HepG2 (cell line): ENCODE measurements around the gene USP24. TPM values are rescaled to one million over a fixed set of nuclear protein-coding genes. Genes with fewer than 3 reads are reported as not detected.

Experiments
- ATAC-seq: fragments of 200-7000 bp; cut with Tn5 transposase; 3 replicates; pipeline ENCODE4 v1.9.1; 2020; ENCODE audit warnings: mild to moderate bottlenecking, moderate library complexity
- BruUV-seq: library from RNA; stranded (reverse); fragments of 400-500 nt; replicated peaks from 2 replicates; lab custom pipeline; 2021; lab: Mats Ljungman, UMichigan
- CTCF ChIA-PET: fragments of 300-600 bp; formaldehyde crosslinking; extraction: SDS; loops from one replicate; lab custom pipeline; 2021; ENCODE audit warnings: low total read pairs, inconsistent platforms, low intra/inter-chr PET ratio; lab: Yijun Ruan, JAX
- POLR2A ChIA-PET: fragments of 350-600 bp; sonication (Branson Sonifier 250); formaldehyde crosslinking; loops from one replicate; lab custom pipeline; 2020; ENCODE audit warnings: antibody characterized with exemption, inconsistent platforms; lab: Yijun Ruan, JAX
- DNase-seq: peaks from one replicate; pipeline ENCODE4 v3.0.0-alpha.2; 2015; ENCODE audit warnings: low spot score
- FAIRE-seq: peaks from 3 replicates; lab custom pipeline; 2011; peaks lifted over from hg19 to GRCh38; lab: Jason Lieb, UNC
- H2AFZ ChIP-seq: one replicate; pipeline ENCODE4 v1.6.1; 2011; ENCODE audit warnings: low read length, inconsistent platforms
- H3K27ac ChIP-seq: fragments of 300-600 bp; 3 replicates; pipeline ENCODE4 v1.8.0; 2011; ENCODE audit warnings: mixed run types, mild to moderate bottlenecking, mixed read lengths, low read length, inconsistent platforms; ENCODE audit not compliant: insufficient read depth; ENCODE audit errors: extremely low read length
- H3K27me3 ChIP-seq, 2 experiments: fragments of 200-600 bp in 1 of 2; 2 replicates in 1 of 2; 3 replicates in 1 of 2; pipeline versions ENCODE4 v1.6.0 to v1.8.0; 2011; ENCODE audit warnings: low read length in 2 of 2, mild to moderate bottlenecking in 2 of 2, moderate library complexity in 2 of 2, inconsistent platforms in 1 of 2; ENCODE audit not compliant: insufficient read depth in 2 of 2, control insufficient read depth in 1 of 2
- H3K36me3 ChIP-seq, 2 experiments: fragments of 200-600 bp in 1 of 2; replicated peaks in 1 of 2; 2 replicates in 1 of 2; 3 replicates in 1 of 2; pipeline versions ENCODE4 v1.5.1 to v1.8.0; 2011; ENCODE audit warnings: low read length in 2 of 2, inconsistent platforms in 1 of 2; ENCODE audit not compliant: insufficient read depth in 2 of 2, control insufficient read depth in 1 of 2
- H3K4me1 ChIP-seq: 2 replicates; pipeline ENCODE4 v1.5.1; 2012; ENCODE audit warnings: low read length, inconsistent platforms; ENCODE audit not compliant: insufficient read depth
- H3K4me2 ChIP-seq: 2 replicates; pipeline ENCODE4 v1.6.0; 2011; ENCODE audit warnings: low read depth, low read length, inconsistent platforms
- H3K4me3 ChIP-seq, 3 experiments: fragments of 200-600 bp in 1 of 3; sonication (generic), shearing (Covaris generic) in 1 of 3; replicated peaks in 1 of 3; 2 replicates each; pipeline ENCODE4 v1.5.1; 2011 to 2016; ENCODE audit warnings: low read length in 3 of 3, inconsistent platforms in 2 of 3, low read depth in 2 of 3, mild to moderate bottlenecking in 2 of 3, control low read depth in 1 of 3, mixed read lengths in 1 of 3; ENCODE audit not compliant: insufficient read depth in 1 of 3
- H3K79me2 ChIP-seq: one replicate; pipeline ENCODE4 v1.6.1; 2011; ENCODE audit warnings: low read length, inconsistent platforms; ENCODE audit not compliant: insufficient read depth
- H3K9ac ChIP-seq: 2 replicates; pipeline ENCODE4 v1.6.0; 2011; ENCODE audit warnings: mild to moderate bottlenecking, low read depth, low read length, inconsistent platforms; ENCODE audit not compliant: insufficient read depth
- H3K9me3 ChIP-seq: 2 replicates; pipeline ENCODE4 v1.5.1; 2012; ENCODE audit warnings: mild to moderate bottlenecking, low read length
- H4K20me1 ChIP-seq: 2 replicates; pipeline ENCODE4 v1.6.0; 2011; ENCODE audit warnings: inconsistent platforms, mild to moderate bottlenecking, low read length, moderate library complexity; ENCODE audit not compliant: insufficient read depth
- BORCS8-MEF2B ChIP-seq: sonication (generic); formaldehyde crosslinking; IDR thresholded peaks from 2 replicates; pipeline ENCODE4 v1.8.0; 2022; ENCODE audit warnings: mild to moderate bottlenecking, missing genetic modification reagents
- CENPBD1 ChIP-seq: sonication (generic); formaldehyde crosslinking; IDR thresholded peaks from 2 replicates; pipeline ENCODE4 v1.8.0; 2022; ENCODE audit warnings: missing genetic modification reagents, low read depth, mild to moderate bottlenecking, borderline replicate concordance
- CREB3 ChIP-seq: sonication (generic); formaldehyde crosslinking; IDR thresholded peaks from 2 replicates; pipeline ENCODE4 v1.5.0; 2020; ENCODE audit warnings: missing genetic modification reagents
- CREM ChIP-seq, 2 experiments: sonication (generic) in 1 of 2; formaldehyde crosslinking in 1 of 2; IDR thresholded peaks; 2 replicates each; pipeline versions ENCODE4 v1.4.0 to v1.6.1; 2016 to 2020; ENCODE audit warnings: antibody characterized with exemption in 1 of 2, mild to moderate bottlenecking in 1 of 2, missing genetic modification reagents in 1 of 2
- HDAC2 ChIP-seq: sonication (generic); formaldehyde crosslinking; IDR thresholded peaks from 2 replicates; pipeline ENCODE4 v1.4.0; 2020; ENCODE audit warnings: missing genetic modification reagents
- HMG20B ChIP-seq: conservative IDR thresholded peaks from 2 replicates; pipeline ENCODE4 v1.6.1; 2016; ENCODE audit warnings: missing genetic modification reagents, missing compliant biosample characterization
- MATR3 ChIP-seq: sonication (generic); formaldehyde crosslinking; IDR thresholded peaks from 2 replicates; pipeline ENCODE4 v1.4.0; 2020; ENCODE audit warnings: missing genetic modification reagents
- MTA3 ChIP-seq: sonication (generic); formaldehyde crosslinking; IDR thresholded peaks from 2 replicates; pipeline ENCODE4 v1.4.0; 2020; ENCODE audit warnings: missing genetic modification reagents
- PBX3 ChIP-seq: sonication (generic); formaldehyde crosslinking; IDR thresholded peaks from 2 replicates; pipeline ENCODE4 v1.8.1; 2023; ENCODE audit warnings: missing genetic modification reagents, inconsistent platforms, borderline replicate concordance
- SMARCC2 ChIP-seq: fragments of 450-650 bp; IDR thresholded peaks from 2 replicates; pipeline ENCODE4 v1.6.1; 2017; ENCODE audit warnings: antibody characterized with exemption, mild to moderate bottlenecking
- SMYD3 ChIP-seq: sonication (generic); formaldehyde crosslinking; IDR thresholded peaks from 2 replicates; pipeline ENCODE4 v1.8.1; 2023; ENCODE audit warnings: mild to moderate bottlenecking, missing genetic modification reagents
- TGIF2 ChIP-seq: IDR thresholded peaks from 2 replicates; pipeline ENCODE4 v1.6.1; 2016; ENCODE audit warnings: control low read depth, missing compliant biosample characterization
- ZFY ChIP-seq: sonication (generic); formaldehyde crosslinking; IDR thresholded peaks from 2 replicates; pipeline ENCODE4 v1.4.0; 2020; ENCODE audit warnings: missing genetic modification reagents
- ZKSCAN1 ChIP-seq: fragments of 150-350 bp; IDR thresholded peaks from 2 replicates; pipeline ENCODE4 v1.6.1; 2014; ENCODE audit warnings: low read length
- ZMYM2 ChIP-seq: sonication (generic); formaldehyde crosslinking; IDR thresholded peaks from 2 replicates; pipeline ENCODE4 v1.8.0; 2022; ENCODE audit warnings: mild to moderate bottlenecking, missing genetic modification reagents
- ZMYM3 ChIP-seq: sonication (generic); formaldehyde crosslinking; IDR thresholded peaks from 2 replicates; pipeline ENCODE4 v1.5.1; 2020; ENCODE audit warnings: mild to moderate bottlenecking, missing genetic modification reagents
- ZNF431 ChIP-seq: sonication (generic); formaldehyde crosslinking; IDR thresholded peaks from 2 replicates; pipeline ENCODE4 v1.9.0; 2022; ENCODE audit warnings: missing genetic modification reagents, low read depth, mild to moderate bottlenecking, borderline replicate concordance
- ZNF549 ChIP-seq: sonication (generic); formaldehyde crosslinking; IDR thresholded peaks from 2 replicates; pipeline ENCODE4 v1.5.0; 2020; ENCODE audit warnings: missing genetic modification reagents
- ZNF749 ChIP-seq: sonication (generic); formaldehyde crosslinking; IDR thresholded peaks from 2 replicates; pipeline ENCODE4 v1.8.0; 2022; ENCODE audit warnings: mild to moderate bottlenecking, missing genetic modification reagents, moderate library complexity, borderline replicate concordance
- ZNF850 ChIP-seq: sonication (generic); formaldehyde crosslinking; conservative IDR thresholded peaks from 2 replicates; pipeline ENCODE4 v1.9.0; 2021; ENCODE audit warnings: mild to moderate bottlenecking, missing genetic modification reagents
- WGBS: methylation state at CpG from one replicate; pipeline ENCODE4 v1.1.6; 2017; ENCODE audit warnings: low lambda C conversion rate; 5-methylcytosine and 5-hydroxymethylcytosine counted together
- in situ Hi-C: cut with HindIII; loops from 2 replicates; pipeline ENCODE4 v1.10.0; 2017; ENCODE audit warnings: low pct_unique_long_range_greater_than_20kb; ENCODE audit not compliant: extremely low pct_ligation_motif_present
- intact Hi-C: fragments of 100-400 bp; cut with micrococcal nuclease; formaldehyde crosslinking; loops from one replicate; pipeline ENCODE4 v1.10.0; 2022; ENCODE audit not compliant: unreplicated experiment
- polyA plus RNA-seq, 8 experiments: library from polyadenylated mRNA; depleted of rRNA in 3 of 8; stranded (reverse) in 7 of 8; unstranded in 1 of 8; fragments of >200 nt; fragmentation: Illumina TruSeq in 4 of 8; extraction: Trizol in 4 of 8; gene quantifications; 2 replicates each; pipeline versions ENCODE4 v1.2.1 to v1.2.3, GENCODE V29; 2011 to 2016; ENCODE audit warnings: low read depth in 4 of 8, missing spikeins in 1 of 8, mixed read lengths in 1 of 8; ENCODE audit not compliant: insufficient read depth in 1 of 8
- total RNA-seq, 5 experiments: library from RNA; depleted of rRNA; stranded (reverse); fragments of >200 nt; fragmentation: Illumina TruSeq; extraction: Trizol; gene quantifications; 2 replicates each; pipeline ENCODE4 v1.2.3, GENCODE V29; 2016; ENCODE audit warnings: low read depth in 1 of 5

Gene USP24
- total and polyA plus RNA-seq, 2 of the 13 experiments (the other 11 are each of a cell fraction or from before 2014, with no cell fraction given): 18.8 to 47.6 TPM

GRCh38 chr1:55107101-55107500, 108.1 kb downstream of the USP24 start:
- Histone ChIP-seq H3K9me3 (no peaks in the 10 kb centered on the region), H3K27ac (no peak overlapping the region), H3K9ac (no peak overlapping the region), H2AFZ (no peak overlapping the region), H3K4me3 (no peak overlapping the region), H3K4me2 (no peak overlapping the region), H3K79me2 (no peaks in the 10 kb centered on the region), H3K36me3 (peaks cover 24 to 71% of the 10 kb centered on the region in 2 experiments), H3K4me1 (no peaks in the 10 kb centered on the region), H4K20me1 (no peaks in the 10 kb centered on the region), H3K27me3 (no peaks in the 10 kb centered on the region)
- no TSS peak for BruUV-seq
- intact Hi-C loops (no loop called here), in situ Hi-C loops (no loop called here)
- CTCF ChIA-PET: no interaction called here
- 81% methylated on average over 6 of the region's 6 CpGs for WGBS
- ATAC-seq (no peak), DNase-seq (no peak), FAIRE-seq (no peak)
- TF ChIP-seq HDAC2 (CRISPR knock-in tag) (no peak), ZKSCAN1 (no peak), HMG20B (CRISPR knock-in tag) (no peak), SMARCC2 (no peak), ZNF850 (no peak), PBX3 (no peak), MTA3 (CRISPR knock-in tag) (no peak), ZFY (CRISPR knock-in tag) (no peak), ZNF749 (CRISPR knock-in tag) (no peak), SMYD3 (CRISPR knock-in tag) (no peak)
- POLR2A ChIA-PET: no interaction called here

- no peak overlapping the region for H2AFZ ChIP-seq
- H3K4me1 ChIP-seq: no peaks in the 10 kb centered on the region
- H3K27me3 ChIP-seq: no peaks in the 10 kb centered on the region
- H3K36me3 ChIP-seq: peaks cover 24 to 82% of the 10 kb centered on the region in 2 experiments
- ATAC-seq: no peak
- no peaks in the 10 kb centered on the region for H4K20me1 ChIP-seq
- no peak overlapping the region for H3K9ac ChIP-seq
- ChIA-PET POLR2A (no interaction called here), CTCF (no interaction called here)
- FAIRE-seq: no peak
- DNase-seq: no peak
- H3K4me3 ChIP-seq: no peak overlapping the region
- BruUV-seq: no TSS peak
- no peak overlapping the region for H3K27ac ChIP-seq
- no peak overlapping the region for H3K4me2 ChIP-seq
- intact Hi-C loops (no loop called here), in situ Hi-C loops (no loop called here)
- H3K79me2 ChIP-seq: no peaks in the 10 kb centered on the region
- WGBS: 96% methylated on average over 2 of the region's 2 CpGs
- no peaks in the 10 kb centered on the region for H3K9me3 ChIP-seq
- TF ChIP-seq CENPBD1 (CRISPR knock-in tag): no peak
- TF ChIP-seq CREB3 (CRISPR knock-in tag): no peak
- TF ChIP-seq ZMYM3 (CRISPR knock-in tag): no peak
- TF ChIP-seq CREM (IDR thresholded peaks at IDR 0.05): no peak
- no peak for TF ChIP-seq CREM (CRISPR knock-in tag; IDR thresholded peaks at IDR 0.05)
- TF ChIP-seq TGIF2 (CRISPR knock-in tag): no peak
- no peak for TF ChIP-seq ZMYM2 (CRISPR knock-in tag)
- TF ChIP-seq BORCS8-MEF2B (CRISPR knock-in tag): no peak
- no peak for TF ChIP-seq ZNF431
- TF ChIP-seq ZNF549 (CRISPR knock-in tag): no peak
- no peak for TF ChIP-seq MATR3
Observed at GRCh38 chr1:55103891-55104290, 111.3 kb downstream of the USP24 start.
